Astrocyte (in vitro differentiated cells and primary cell): ENCODE measurements around the gene PKD1.

Source experiments
- EZH2 ChIP-seq: IDR thresholded peaks from 2 replicates; pipeline ENCODE4 v1.6.1; 2012; ENCODE audit warnings: mild to moderate bottlenecking, low read length, inconsistent platforms; ENCODE audit not compliant: insufficient read depth
- TF ChIP-seq, protein P1 (sequence below): IDR thresholded peaks from 2 replicates; pipeline ENCODE4 v1.5.1; 2011; ENCODE audit warnings: low read depth, mild to moderate bottlenecking, inconsistent platforms, low read length, moderate library complexity; ENCODE audit not compliant: insufficient read depth

GRCh38 chr16:2039274-2040031 is 96.2 kb downstream of the PKD1 start:
- TF ChIP-seq, protein P1, sequence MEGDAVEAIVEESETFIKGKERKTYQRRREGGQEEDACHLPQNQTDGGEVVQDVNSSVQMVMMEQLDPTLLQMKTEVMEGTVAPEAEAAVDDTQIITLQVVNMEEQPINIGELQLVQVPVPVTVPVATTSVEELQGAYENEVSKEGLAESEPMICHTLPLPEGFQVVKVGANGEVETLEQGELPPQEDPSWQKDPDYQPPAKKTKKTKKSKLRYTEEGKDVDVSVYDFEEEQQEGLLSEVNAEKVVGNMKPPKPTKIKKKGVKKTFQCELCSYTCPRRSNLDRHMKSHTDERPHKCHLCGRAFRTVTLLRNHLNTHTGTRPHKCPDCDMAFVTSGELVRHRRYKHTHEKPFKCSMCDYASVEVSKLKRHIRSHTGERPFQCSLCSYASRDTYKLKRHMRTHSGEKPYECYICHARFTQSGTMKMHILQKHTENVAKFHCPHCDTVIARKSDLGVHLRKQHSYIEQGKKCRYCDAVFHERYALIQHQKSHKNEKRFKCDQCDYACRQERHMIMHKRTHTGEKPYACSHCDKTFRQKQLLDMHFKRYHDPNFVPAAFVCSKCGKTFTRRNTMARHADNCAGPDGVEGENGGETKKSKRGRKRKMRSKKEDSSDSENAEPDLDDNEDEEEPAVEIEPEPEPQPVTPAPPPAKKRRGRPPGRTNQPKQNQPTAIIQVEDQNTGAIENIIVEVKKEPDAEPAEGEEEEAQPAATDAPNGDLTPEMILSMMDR, result no peak
- no peak for TF ChIP-seq EZH2
